ENCODE results near the gene RAB32. TPM values are rescaled to one million over a fixed set of nuclear protein-coding genes. Genes with fewer than 3 reads are reported as not detected.
A peak's percentile ranks its signal among the peaks of the same experiment; 100 is the strongest.

RAB32 gene
- total RNA-seq, 1 donor from 2014 or later = 82.4 TPM

GRCh38 chr6:146582857-146583256 lies 39.2 kb downstream of the RAB32 start:
- peak; percentile 7 for DNase-seq (ENCODE audit: low read depth)

GRCh38 chr6:146583966-146584365 lies 40.3 kb downstream of the RAB32 start:
- DNase-seq (ENCODE audit: low read depth) = no peak

DNA sequence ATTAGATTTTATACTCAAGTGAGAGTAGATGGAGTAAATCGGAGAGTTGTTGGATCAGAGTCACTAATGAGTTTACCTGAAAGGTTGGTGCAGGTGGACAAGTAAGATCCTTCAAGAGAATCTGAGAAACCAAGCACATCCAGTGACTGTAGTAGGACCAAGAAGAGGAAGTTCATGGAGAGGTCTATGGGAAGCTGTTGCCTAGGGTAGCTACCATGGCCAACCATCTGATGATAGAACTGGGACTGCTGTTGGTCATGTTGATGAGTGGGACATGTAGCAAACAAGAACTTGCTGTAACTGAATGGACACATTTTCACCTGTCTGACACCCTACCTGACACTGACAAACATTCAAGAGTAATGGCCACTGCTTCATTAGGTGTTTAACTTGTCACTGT lies 43.8 kb downstream of the RAB32 start:
- DNase-seq (ENCODE audit: low read depth) = no peak

DNA sequence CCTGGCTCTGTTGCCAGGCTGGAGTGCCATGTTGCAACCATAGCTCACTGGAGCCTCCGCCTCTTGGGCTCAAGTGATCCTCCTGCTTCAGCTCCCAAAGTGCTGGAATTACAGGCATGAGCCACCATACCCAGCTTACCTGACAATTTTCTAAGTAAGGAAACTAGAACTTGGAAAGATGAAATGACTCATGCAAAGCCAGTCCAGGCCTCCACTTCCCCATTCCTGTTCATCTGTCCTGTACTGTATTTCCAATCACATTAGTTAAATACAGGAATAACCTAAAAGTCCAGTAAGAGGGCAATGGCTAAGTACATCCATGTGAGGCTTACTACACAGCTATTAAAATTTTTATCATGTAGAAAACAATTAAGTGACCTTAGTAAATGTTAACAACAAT lies 46.9 kb downstream of the RAB32 start:
- DNase-seq (ENCODE audit: low read depth) = peak; percentile 15

GRCh38 chr6:146592451-146592850 lies 48.8 kb downstream of the RAB32 start:
- DNase-seq (ENCODE audit: low read depth) = no peak

GRCh38 chr6:146593986-146594385 lies 50.4 kb downstream of the RAB32 start:
- no peak for DNase-seq (ENCODE audit: low read depth)

DNA sequence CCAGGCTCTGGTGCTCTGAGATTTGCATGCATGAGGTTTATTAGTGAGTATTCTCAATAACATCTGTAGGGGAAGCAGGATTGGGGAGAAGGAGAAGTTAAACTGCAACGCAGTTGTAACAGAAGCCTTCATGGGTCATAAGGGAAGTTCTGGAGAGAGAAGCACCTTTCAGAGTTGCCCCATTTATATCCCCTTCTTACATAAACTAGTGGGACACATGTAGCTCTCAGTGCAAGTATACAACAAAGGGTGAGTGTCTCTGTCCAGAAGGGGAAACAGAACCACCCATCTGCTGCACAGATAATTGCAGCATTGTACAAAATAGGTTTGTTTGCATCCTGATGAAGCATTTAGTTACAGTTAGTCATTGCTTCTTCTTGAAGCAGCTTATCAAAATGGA lies 50.9 kb downstream of the RAB32 start:
- no peak for DNase-seq (ENCODE audit: low read depth)

DNA sequence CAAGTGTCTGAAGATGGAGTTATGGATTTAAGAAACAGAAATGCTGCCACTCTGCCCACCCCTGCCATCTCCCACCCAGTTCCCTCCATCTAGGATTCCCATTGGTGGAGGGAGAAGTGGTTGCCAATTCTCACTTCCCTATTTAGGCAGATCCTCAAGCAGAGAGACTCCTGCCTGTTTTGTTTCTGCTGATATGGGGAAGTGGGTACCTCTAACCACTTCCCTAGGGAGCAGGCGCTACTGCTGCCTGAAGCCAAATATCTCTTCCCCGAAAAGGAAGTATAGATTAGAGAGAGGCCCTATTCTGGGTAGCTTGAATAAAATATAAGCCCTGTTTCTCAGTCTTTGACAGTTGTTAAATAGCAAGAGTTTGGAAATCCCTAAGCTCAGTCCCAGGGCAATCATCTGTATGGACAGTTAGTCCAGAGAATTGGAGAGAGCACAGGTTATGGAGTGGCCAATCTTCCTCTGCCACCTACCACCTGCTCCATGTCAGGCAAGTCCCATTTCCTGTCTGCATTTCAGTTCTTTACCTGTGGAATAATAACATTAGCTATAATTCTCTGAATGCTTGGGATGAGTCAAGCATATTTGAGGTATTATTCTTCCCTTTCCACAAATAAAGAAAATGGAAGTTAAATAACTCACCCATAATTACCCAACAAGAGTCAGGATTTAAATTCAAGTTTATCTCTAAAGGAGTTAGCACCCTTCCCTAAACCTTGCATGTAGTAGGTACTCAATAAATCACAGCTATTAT lies 52.5 kb downstream of the RAB32 start:
- DNase-seq (ENCODE audit: low read depth) = peak; percentile 19

DNA sequence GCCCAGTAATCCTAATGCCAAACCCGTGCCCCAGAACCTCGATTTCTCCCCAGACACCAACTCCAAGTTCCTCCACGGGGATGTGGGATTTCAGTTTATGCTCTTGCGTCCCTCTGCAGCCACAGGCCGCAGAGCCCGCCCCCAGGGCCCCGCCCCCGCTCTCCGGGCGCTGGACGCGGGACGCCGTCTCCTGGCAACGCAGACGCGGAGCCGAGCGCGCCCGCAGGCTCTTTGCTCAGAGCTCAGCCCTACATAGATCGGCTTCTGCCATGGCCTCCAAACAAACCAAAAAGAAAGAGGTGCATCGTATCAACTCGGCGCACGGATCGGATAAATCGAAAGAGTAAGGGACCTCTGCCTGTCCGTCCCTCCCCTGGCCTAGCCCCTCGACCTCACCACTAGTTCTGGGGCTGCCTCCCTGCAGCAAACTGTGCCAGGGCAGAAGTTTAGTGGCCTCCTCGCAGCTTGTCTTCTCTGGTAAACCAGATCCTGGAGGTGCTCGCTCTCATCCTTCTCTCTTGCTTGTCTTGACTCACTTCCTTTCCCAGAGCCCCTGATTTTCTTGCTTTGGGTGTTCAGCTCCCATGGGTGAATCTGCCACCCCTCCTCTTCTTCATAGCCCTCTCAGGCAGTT lies 55.3 kb downstream of the RAB32 start, which contains the start of gene ADGB:
Gene ADGB (plus strand): TSS at position 201 of the 634 bp plus-strand sequence. CDS start 69 bp downstream, at position 270.
- peak; percentile 30 for DNase-seq (ENCODE audit: low read depth)

DNA sequence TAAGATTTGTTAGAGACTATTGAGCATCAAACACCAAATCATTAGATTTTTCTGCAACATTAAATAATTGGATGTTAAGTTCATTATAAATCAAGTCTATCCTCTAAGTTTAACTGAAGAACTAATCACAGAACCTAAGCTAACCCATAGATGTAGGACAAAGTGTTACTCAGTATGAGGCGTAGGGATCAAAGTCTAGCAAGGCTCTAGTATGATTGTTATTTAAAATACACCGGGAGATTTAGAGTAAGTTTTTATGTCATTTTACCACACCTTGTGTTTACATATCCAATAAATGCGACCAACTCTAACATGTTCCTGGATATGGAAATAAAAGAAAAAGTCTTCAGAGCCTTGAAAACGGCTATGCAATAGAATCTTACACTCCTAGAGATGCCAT lies 57.7 kb downstream of the RAB32 start:
- no peak for DNase-seq (ENCODE audit: low read depth)

DNA sequence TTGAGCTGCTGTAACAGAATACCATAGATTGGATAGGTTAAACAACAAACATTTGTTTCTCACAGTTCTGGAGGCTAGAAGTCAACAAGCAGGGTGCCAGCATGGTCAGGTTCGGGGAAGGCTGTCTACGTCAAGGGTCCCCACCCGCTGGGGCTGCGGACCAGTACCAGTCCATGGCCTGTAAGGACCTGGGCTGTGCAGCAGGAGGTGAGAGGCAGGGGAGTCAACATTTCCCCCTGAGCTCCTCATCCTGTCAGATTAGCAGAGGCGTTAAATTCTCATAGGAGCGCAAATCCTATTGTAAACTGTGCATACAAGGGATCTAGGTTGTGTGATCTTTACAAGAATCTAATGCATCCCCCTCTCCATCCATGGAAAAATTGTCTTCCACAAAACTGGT lies 58.9 kb downstream of the RAB32 start:
- no peak for DNase-seq (ENCODE audit: low read depth)

Other genes starting within 250 kb of the RAB32 start
- gene ADGB, start 55.1 kb downstream of the RAB32 start, total RNA-seq = not detected in 2 replicates

Data from renal cortical epithelial cell (primary cell).